ENCODE results near the gene RNF34. TPM values are rescaled to one million over a fixed set of nuclear protein-coding genes. Genes with fewer than 3 reads are reported as not detected.

RNF34 gene
- total RNA-seq, 2 experiments from 2014 or later, result 85.4 to 145 TPM

- Histone ChIP-seq H3K27ac (ENCODE audit: low read depth, low read length, poor library complexity, severe bottlenecking) (no peak overlapping the region), H3K79me2 (ENCODE audit: insufficient read depth, low read depth, low read length) (no peaks in the 10 kb centered on the region), H2AFZ (ENCODE audit: low read length) (no peak overlapping the region), H3K4me1 (ENCODE audit: insufficient read depth, low read length, poor library complexity, severe bottlenecking) (no peaks in the 10 kb centered on the region), H3K4me3 (ENCODE audit: low read depth, low read length, poor library complexity, severe bottlenecking) (no peak overlapping the region), H4K20me1 (ENCODE audit: insufficient read depth, low read length) (no peaks in the 10 kb centered on the region), H3K4me2 (ENCODE audit: low read length) (no peak overlapping the region), H3K9me3 (ENCODE audit: low read length) (no peaks in the 10 kb centered on the region), H3K36me3 (ENCODE audit: insufficient read depth, low read length) (no peaks in the 10 kb centered on the region), H3K9me2 (ENCODE audit: insufficient read depth, low read length) (no peaks in the 10 kb centered on the region)
- BruUV-seq (replicated peaks), result no TSS peak
- DNase-seq (ENCODE audit: low spot score), result no peak
- ChIA-PET POLR2A (no interaction called here), CTCF (ENCODE audit: unreplicated experiment) (no interaction called here)
- no peak for TF ChIP-seq EZH2phosphoT487 (IDR thresholded peaks at IDR 0.05; ENCODE audit: borderline replicate concordance, low read depth, low read length)
- no peak for TF ChIP-seq CTCF (conservative IDR thresholded peaks at IDR 0.05; ENCODE audit: low read length)
- intact Hi-C loops (cut with micrococcal nuclease; ENCODE audit: unreplicated experiment), result no loop called here
These were observed 9.1 kb upstream of the RNF34 start for GRCh38 chr12:121390856-121391255.

GRCh38 chr12:121391619-121392324 lies 8.1 kb upstream of the RNF34 start:
- TF ChIP-seq EZH2phosphoT487 (IDR thresholded peaks at IDR 0.05; ENCODE audit: borderline replicate concordance, low read depth, low read length), result no peak
- TF ChIP-seq CTCF (conservative IDR thresholded peaks at IDR 0.05; ENCODE audit: low read length), result no peak
- Histone ChIP-seq H3K4me1 (ENCODE audit: insufficient read depth, low read length, poor library complexity, severe bottlenecking) (no peaks in the 10 kb centered on the region), H3K9me3 (ENCODE audit: low read length) (no peaks in the 10 kb centered on the region), H2AFZ (ENCODE audit: low read length) (0 out of 2 replicates have a peak overlapping the region, but pooled peaks have one; percentile 4), H3K4me2 (ENCODE audit: low read length) (no peak overlapping the region), H3K36me3 (ENCODE audit: insufficient read depth, low read length) (no peaks in the 10 kb centered on the region), H3K79me2 (ENCODE audit: insufficient read depth, low read depth, low read length) (no peaks in the 10 kb centered on the region), H3K9me2 (ENCODE audit: insufficient read depth, low read length) (no peaks in the 10 kb centered on the region), H3K4me3 (ENCODE audit: low read depth, low read length, poor library complexity, severe bottlenecking) (no peak overlapping the region), H4K20me1 (ENCODE audit: insufficient read depth, low read length) (no peaks in the 10 kb centered on the region), H3K27ac (ENCODE audit: low read depth, low read length, poor library complexity, severe bottlenecking) (no peak overlapping the region)
- intact Hi-C loops (cut with micrococcal nuclease; ENCODE audit: unreplicated experiment), result no loop called here
- POLR2A ChIA-PET, result interaction anchor here (0.5 to 0.6 kb wide), 3 partner anchors 10 to 1067 kb away, joined by 3 to 6 read pairs (median 3); no protein-coding TSS in a partner anchor
- no peak for DNase-seq (ENCODE audit: low spot score)
- no TSS peak for BruUV-seq (replicated peaks)
- CTCF ChIA-PET (ENCODE audit: unreplicated experiment), result no interaction called here

- H3K4me2 ChIP-seq (ENCODE audit: low read length), result no peak overlapping the region
- POLR2A ChIA-PET, result interaction anchor here (0.5 to 0.7 kb wide), 4 partner anchors 10 to 1066 kb away, joined by 3 to 7 read pairs (median 4); no protein-coding TSS in a partner anchor
- no peak for DNase-seq (ENCODE audit: low spot score)
- no peak overlapping the region for H2AFZ ChIP-seq (ENCODE audit: low read length)
- no peaks in the 10 kb centered on the region for H3K4me1 ChIP-seq (ENCODE audit: insufficient read depth, low read length, poor library complexity, severe bottlenecking)
- H3K4me3 ChIP-seq (ENCODE audit: low read depth, low read length, poor library complexity, severe bottlenecking), result no peak overlapping the region
- intact Hi-C loops (cut with micrococcal nuclease; ENCODE audit: unreplicated experiment), result no loop called here
- no peak overlapping the region for H3K27ac ChIP-seq (ENCODE audit: low read depth, low read length, poor library complexity, severe bottlenecking)
- CTCF ChIA-PET (ENCODE audit: unreplicated experiment), result interaction anchor here (0.6 kb wide), 1 partner anchor 11 kb away, joined by 5 read pairs; no protein-coding TSS in a partner anchor
- no peaks in the 10 kb centered on the region for H3K9me3 ChIP-seq (ENCODE audit: low read length)
- H3K36me3 ChIP-seq (ENCODE audit: insufficient read depth, low read length), result no peaks in the 10 kb centered on the region
- TF ChIP-seq CTCF (conservative IDR thresholded peaks at IDR 0.05; ENCODE audit: low read length), result no peak
- no peak for TF ChIP-seq EZH2phosphoT487 (IDR thresholded peaks at IDR 0.05; ENCODE audit: borderline replicate concordance, low read depth, low read length)
- no peaks in the 10 kb centered on the region for H4K20me1 ChIP-seq (ENCODE audit: insufficient read depth, low read length)
- BruUV-seq (replicated peaks), result no TSS peak
- no peaks in the 10 kb centered on the region for H3K79me2 ChIP-seq (ENCODE audit: insufficient read depth, low read depth, low read length)
- no peaks in the 10 kb centered on the region for H3K9me2 ChIP-seq (ENCODE audit: insufficient read depth, low read length)
These were observed 7.6 kb upstream of the RNF34 start for GRCh38 chr12:121392325-121392716.

All from OCI-LY7 (cell line).